ENCODE measurements around the gene BCL2L15. TPM values are rescaled to one million over a fixed set of nuclear protein-coding genes. Genes with fewer than 3 reads are reported as not detected.
A peak's percentile ranks its signal among the peaks of the same experiment; 100 is the strongest.

Gene BCL2L15
- total RNA-seq: 1.3 TPM
- long read RNA-seq, partial matches to known transcripts: 0 of 1 reads
- long read RNA-seq, other reads (novel, unspliced or antisense): 0 of 1 reads

DNA sequence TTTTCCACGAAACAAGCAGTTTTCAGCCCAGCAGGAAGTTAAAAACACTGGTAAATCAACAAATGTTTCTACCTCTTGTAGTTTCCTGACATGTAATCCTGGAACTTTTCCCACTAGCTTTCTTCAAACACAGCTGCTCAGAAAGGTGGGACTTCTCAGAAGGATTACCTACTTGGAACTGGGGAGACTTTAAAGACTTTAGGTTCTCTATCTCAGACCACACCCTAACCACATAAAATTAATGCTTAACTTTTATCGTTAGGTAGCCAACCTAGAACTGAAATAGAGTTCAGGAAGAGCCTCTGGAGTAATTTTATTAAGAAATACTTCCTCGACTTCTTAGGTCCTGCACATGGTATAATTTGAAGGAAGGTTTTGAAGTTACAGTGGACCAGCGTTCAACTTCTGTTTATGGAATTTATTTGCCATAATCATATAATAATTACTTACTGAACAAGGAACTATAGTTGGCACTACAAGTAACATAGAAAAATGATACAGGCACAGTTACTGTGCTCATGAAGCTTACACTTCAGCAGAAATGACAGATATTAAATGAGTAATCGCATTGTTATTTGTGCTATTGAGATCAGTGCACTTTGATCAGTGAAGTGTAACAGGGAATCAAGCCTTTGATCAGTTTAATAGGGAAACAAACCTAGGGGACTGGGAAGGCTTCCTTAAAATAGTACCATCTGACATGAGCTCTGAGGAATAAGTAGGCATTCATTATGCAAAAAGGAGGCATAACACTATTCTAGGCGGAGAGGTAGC, at the start of gene BCL2L15:
Gene BCL2L15 (minus strand): TSS at position 180 of the 774 bp plus-strand sequence. CDS start 206 bp downstream, outside the sequence.
- Histone ChIP-seq H3K4me1 (no peaks in the 10 kb centered on the region), H3K4me3 (no peak within 1 kb of the TSS), H3K36me3 (no peaks in the 10 kb centered on the region), H3K9me3 (no peaks in the 10 kb centered on the region), H3K27ac (peak within 1 kb of the TSS; percentile 57), H3K27me3 (ENCODE audit: low read depth) (no peaks in the 10 kb centered on the region)
- intact Hi-C loops (cut with DNase I): no loop called here
- ATAC-seq (peak; percentile 88 to 91), DNase-seq (no peak)
- TF ChIP-seq, protein P1, sequence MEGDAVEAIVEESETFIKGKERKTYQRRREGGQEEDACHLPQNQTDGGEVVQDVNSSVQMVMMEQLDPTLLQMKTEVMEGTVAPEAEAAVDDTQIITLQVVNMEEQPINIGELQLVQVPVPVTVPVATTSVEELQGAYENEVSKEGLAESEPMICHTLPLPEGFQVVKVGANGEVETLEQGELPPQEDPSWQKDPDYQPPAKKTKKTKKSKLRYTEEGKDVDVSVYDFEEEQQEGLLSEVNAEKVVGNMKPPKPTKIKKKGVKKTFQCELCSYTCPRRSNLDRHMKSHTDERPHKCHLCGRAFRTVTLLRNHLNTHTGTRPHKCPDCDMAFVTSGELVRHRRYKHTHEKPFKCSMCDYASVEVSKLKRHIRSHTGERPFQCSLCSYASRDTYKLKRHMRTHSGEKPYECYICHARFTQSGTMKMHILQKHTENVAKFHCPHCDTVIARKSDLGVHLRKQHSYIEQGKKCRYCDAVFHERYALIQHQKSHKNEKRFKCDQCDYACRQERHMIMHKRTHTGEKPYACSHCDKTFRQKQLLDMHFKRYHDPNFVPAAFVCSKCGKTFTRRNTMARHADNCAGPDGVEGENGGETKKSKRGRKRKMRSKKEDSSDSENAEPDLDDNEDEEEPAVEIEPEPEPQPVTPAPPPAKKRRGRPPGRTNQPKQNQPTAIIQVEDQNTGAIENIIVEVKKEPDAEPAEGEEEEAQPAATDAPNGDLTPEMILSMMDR (IDR thresholded peaks at IDR 0.05): no peak

DNA sequence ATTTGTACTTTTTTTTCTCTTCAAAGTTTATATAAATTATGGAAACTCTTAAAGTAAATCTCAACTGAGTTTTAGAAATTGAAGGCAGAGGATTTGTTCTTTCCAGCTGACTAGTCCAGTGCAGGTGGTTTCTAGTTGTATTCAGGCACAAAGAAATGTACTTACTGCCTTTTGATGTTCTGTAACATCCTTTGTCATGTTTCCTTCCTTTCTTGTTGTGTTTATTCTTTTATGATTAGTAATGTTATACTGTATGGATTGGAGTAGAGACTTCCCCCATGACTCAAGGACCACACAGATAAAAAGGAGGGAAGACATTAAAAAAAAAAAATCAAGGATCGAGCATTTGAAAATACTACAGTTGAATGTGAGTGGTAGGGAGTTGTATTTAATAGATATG, 49.8 kb upstream of the BCL2L15 start:
- Histone ChIP-seq H3K9me3 (no peaks in the 10 kb centered on the region), H3K4me3 (no peak overlapping the region), H3K27me3 (ENCODE audit: low read depth) (no peaks in the 10 kb centered on the region), H3K27ac (no peak overlapping the region), H3K36me3 (peaks cover 19% of the 10 kb centered on the region), H3K4me1 (peaks cover 66% of the 10 kb centered on the region)
- TF ChIP-seq, protein P1 (IDR thresholded peaks at IDR 0.05): no peak
- no peak for ATAC-seq
- intact Hi-C loops (cut with DNase I): no loop called here
- DNase-seq: no peak

DNA sequence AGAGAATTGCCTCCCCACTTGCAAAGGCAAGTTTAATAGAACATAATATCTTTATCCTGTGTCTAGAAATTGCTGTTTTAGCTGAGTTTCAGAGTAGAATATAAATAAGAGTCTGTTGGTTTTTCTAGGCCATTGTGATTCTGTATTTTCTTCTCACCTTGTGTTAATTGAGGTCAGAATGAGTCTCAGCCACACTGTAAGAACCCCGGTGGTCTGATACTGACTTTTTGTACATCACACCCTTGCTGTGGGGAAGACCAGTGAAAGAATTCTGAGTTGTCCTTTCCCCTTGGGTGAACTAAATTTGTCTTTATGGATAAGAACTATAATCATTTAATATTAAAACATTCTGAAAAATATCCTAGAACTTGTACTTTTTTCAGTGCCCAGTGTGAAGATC, 48.6 kb upstream of the BCL2L15 start:
- Histone ChIP-seq H3K4me1 (peaks cover 77% of the 10 kb centered on the region), H3K27ac (no peak overlapping the region), H3K9me3 (no peaks in the 10 kb centered on the region), H3K4me3 (no peak overlapping the region), H3K36me3 (peaks cover 8% of the 10 kb centered on the region), H3K27me3 (ENCODE audit: low read depth) (no peaks in the 10 kb centered on the region)
- ATAC-seq (no peak), DNase-seq (no peak)
- intact Hi-C loops (cut with DNase I): no loop called here
- TF ChIP-seq, protein P1 (IDR thresholded peaks at IDR 0.05): no peak

DNA sequence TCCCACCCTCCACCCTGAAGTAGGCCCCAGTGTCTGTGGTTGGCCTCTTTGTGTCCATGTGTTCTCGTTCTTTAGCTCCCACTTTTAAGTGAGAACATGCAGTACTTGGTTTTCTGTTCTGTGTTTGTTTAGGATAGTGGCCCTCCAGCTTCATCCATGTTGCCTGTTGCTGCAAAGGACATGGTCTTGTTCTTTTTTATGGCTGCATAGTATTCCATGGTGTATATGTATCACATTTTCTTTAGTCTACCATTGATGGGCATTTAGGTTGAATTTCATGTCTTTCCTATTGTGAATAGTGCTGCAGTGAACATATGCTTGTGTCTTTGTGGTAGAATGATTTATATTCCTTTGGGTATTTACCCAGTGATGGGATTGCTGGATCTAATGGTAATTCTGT, 47.8 kb upstream of the BCL2L15 start:
- DNase-seq (no peak), ATAC-seq (no peak)
- H3K4me1 ChIP-seq: peaks cover 75% of the 10 kb centered on the region
- no peak overlapping the region for H3K4me3 ChIP-seq
- H3K27ac ChIP-seq: no peak overlapping the region
- TF ChIP-seq, protein P1 (IDR thresholded peaks at IDR 0.05): no peak
- no peaks in the 10 kb centered on the region for H3K27me3 ChIP-seq (ENCODE audit: low read depth)
- intact Hi-C loops (cut with DNase I): no loop called here
- H3K9me3 ChIP-seq: no peaks in the 10 kb centered on the region
- H3K36me3 ChIP-seq: no peaks in the 10 kb centered on the region

DNA sequence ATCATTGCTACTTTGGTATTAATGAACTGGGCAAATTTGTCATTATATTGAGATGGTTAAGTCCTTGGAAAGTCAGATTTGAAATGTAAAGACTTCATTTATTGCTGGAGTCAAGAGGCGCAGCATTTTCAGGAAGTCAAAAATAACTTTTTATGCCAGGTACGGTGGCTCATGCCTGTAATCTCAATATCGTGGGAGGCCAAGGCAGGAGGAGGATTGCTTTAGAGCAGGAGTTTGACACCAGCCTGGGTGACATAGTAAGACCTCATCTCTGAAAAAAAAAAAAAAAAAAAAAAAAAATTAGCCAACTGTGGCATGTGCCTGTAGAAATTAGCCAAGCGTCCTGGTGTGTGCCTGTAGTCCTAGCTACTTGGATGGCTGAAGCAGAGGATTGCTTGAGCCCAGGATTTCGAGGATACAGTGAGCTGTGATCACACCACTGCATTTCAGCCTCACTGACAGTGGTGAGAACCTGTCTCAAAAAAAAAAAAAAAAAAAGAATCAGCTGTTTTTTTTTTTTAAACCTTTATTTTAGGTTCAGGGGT, 47.2 kb upstream of the BCL2L15 start:
- H3K27ac ChIP-seq: no peak overlapping the region
- H3K4me3 ChIP-seq: no peak overlapping the region
- H3K27me3 ChIP-seq (ENCODE audit: low read depth): no peaks in the 10 kb centered on the region
- H3K4me1 ChIP-seq: peaks cover 69% of the 10 kb centered on the region
- no peaks in the 10 kb centered on the region for H3K36me3 ChIP-seq
- ATAC-seq: no peak
- TF ChIP-seq, protein P1 (IDR thresholded peaks at IDR 0.05): no peak
- intact Hi-C loops (cut with DNase I): no loop called here
- no peak for DNase-seq
- no peaks in the 10 kb centered on the region for H3K9me3 ChIP-seq
